Occipital lobe (tissue), 2 donors: Measurements from ENCODE around the gene SFXN3. TPM values are rescaled to one million over a fixed set of nuclear protein-coding genes. Genes with fewer than 3 reads are reported as not detected.
"Not testable (repeated sequence)": the region's sequence is repeated elsewhere in the genome, so short reads cannot be mapped to it uniquely, and the experiment has no call there.

Experiments used
- DNase-seq: peaks from one replicate; lab custom pipeline; 2025; lab: John Stamatoyannopoulos, UW
- total RNA-seq: library from RNA; depleted of rRNA; stranded (reverse); fragments of >200 nt; gene quantifications from one replicate; pipeline ENCODE4 v1.2.3, GENCODE V29; 2014

SFXN3 gene
- total RNA-seq, 1 donor from 2014 or later: 44.0 TPM

GRCh38 chr10:101015582-101015973, 15.5 kb upstream of the SFXN3 start:
- DNase-seq: no peak

GRCh38 chr10:101016814-101017213, 14.2 kb upstream of the SFXN3 start:
- no peak for DNase-seq

- DNase-seq: no peak
Measured at GRCh38 chr10:101018118-101018599, 12.9 kb upstream of the SFXN3 start.

- peak; percentile 18 for DNase-seq
Measured at GRCh38 chr10:101018600-101019439, 12.2 kb upstream of the SFXN3 start.

- DNase-seq: no peak
Measured at GRCh38 chr10:101019440-101019703, 11.7 kb upstream of the SFXN3 start.

GRCh38 chr10:101020427-101021075, 10.5 kb upstream of the SFXN3 start:
- no peak for DNase-seq

GRCh38 chr10:101021239-101021638, 9.8 kb upstream of the SFXN3 start:
- no peak for DNase-seq

- DNase-seq: no peak
Measured at GRCh38 chr10:101021692-101022251, 9.3 kb upstream of the SFXN3 start.

GRCh38 chr10:101022967-101023705, 7.9 kb upstream of the SFXN3 start:
- no peak for DNase-seq

GRCh38 chr10:101027106-101027720, 3.8 kb upstream of the SFXN3 start:
- DNase-seq: no peak

GRCh38 chr10:101028446-101029337, 2.3 kb upstream of the SFXN3 start:
- DNase-seq: no peak

- DNase-seq: no peak
Measured at GRCh38 chr10:101029520-101030295, 1.3 kb upstream of the SFXN3 start.

- no peak for DNase-seq
Measured at GRCh38 chr10:101030496-101031127, 422 bp upstream of the SFXN3 start.

GRCh38 chr10:101031796-101032636, 982 bp downstream of the SFXN3 start:
- peak; percentile 79 for DNase-seq

GRCh38 chr10:101032637-101033224, 1.7 kb downstream of the SFXN3 start:
- peak; percentile 76 for DNase-seq

- no peak for DNase-seq
Measured at GRCh38 chr10:101033276-101033675, 2.2 kb downstream of the SFXN3 start.

- DNase-seq: not testable (repeated sequence)
Measured at GRCh38 chr10:101034404-101034803, 3.4 kb downstream of the SFXN3 start.

GRCh38 chr10:101035314-101035713, 4.3 kb downstream of the SFXN3 start:
- DNase-seq: no peak
